H9 (cell line): ENCODE measurements around the gene VSIR. TPM values are rescaled to one million over a fixed set of nuclear protein-coding genes. Genes with fewer than 3 reads are reported as not detected.

ENCODE experiments used
- DNase-seq: peaks from one replicate; pipeline ENCODE4 v3.0.0-alpha.2; 2017
- H2AFZ ChIP-seq: one replicate; pipeline ENCODE4 v1.6.1; 2013; ENCODE audit warnings: mild to moderate bottlenecking, low read length, control low read depth, moderate library complexity
- H2AK5ac ChIP-seq: 2 replicates; pipeline ENCODE4 v1.6.1; 2013; ENCODE audit warnings: low read length, control low read depth, mixed read lengths; ENCODE audit not compliant: insufficient read length
- H2BK120ac ChIP-seq: one replicate; pipeline ENCODE4 v1.6.1; 2013; ENCODE audit warnings: low read depth, mild to moderate bottlenecking, low read length, control low read depth, inconsistent platforms; ENCODE audit not compliant: poor library complexity, severe bottlenecking
- H2BK12ac ChIP-seq: 2 replicates; pipeline ENCODE4 v1.6.1; 2013; ENCODE audit warnings: low read length, control low read depth, mixed read lengths, low read depth; ENCODE audit not compliant: insufficient read length
- H2BK15ac ChIP-seq: 2 replicates; pipeline ENCODE4 v1.6.1; 2013; ENCODE audit warnings: low read depth, low read length, control low read depth
- H2BK20ac ChIP-seq: one replicate; pipeline ENCODE4 v1.6.1; 2013; ENCODE audit warnings: low read depth, mild to moderate bottlenecking, low read length, control low read depth, inconsistent platforms; ENCODE audit not compliant: poor library complexity, severe bottlenecking
- H2BK5ac ChIP-seq: 2 replicates; pipeline ENCODE4 v1.6.1; 2013; ENCODE audit warnings: low read length, control low read depth, mixed read lengths; ENCODE audit not compliant: insufficient read length
- H3K14ac ChIP-seq: 2 replicates; pipeline ENCODE4 v1.6.1; 2013; ENCODE audit warnings: low read length, control low read depth; ENCODE audit not compliant: insufficient read depth
- H3K18ac ChIP-seq: 2 replicates; pipeline ENCODE4 v1.6.1; 2013; ENCODE audit warnings: low read depth, mild to moderate bottlenecking, mixed read lengths, low read length, control low read depth; ENCODE audit not compliant: insufficient read length
- H3K23ac ChIP-seq: 2 replicates; pipeline ENCODE4 v1.6.1; 2013; ENCODE audit warnings: low read length, control low read depth, mixed read lengths, low read depth; ENCODE audit not compliant: insufficient read length
- H3K23me2 ChIP-seq: 2 replicates; pipeline ENCODE4 v1.6.1; 2013; ENCODE audit warnings: low read depth, mild to moderate bottlenecking, mixed read lengths, low read length, control low read depth; ENCODE audit not compliant: insufficient read length, poor library complexity, severe bottlenecking
- H3K27ac ChIP-seq: 2 replicates; pipeline ENCODE4 v1.5.1; 2013; ENCODE audit warnings: low read length, control low read depth, mixed read lengths, low read depth; ENCODE audit not compliant: insufficient read length
- H3K27me3 ChIP-seq: 2 replicates; pipeline ENCODE4 v1.6.1; 2013; ENCODE audit warnings: low read length, control low read depth, inconsistent platforms; ENCODE audit not compliant: insufficient read depth
- H3K4ac ChIP-seq: 2 replicates; pipeline ENCODE4 v1.6.1; 2013; ENCODE audit warnings: low read depth, mild to moderate bottlenecking, control low read depth, inconsistent platforms, low read length, moderate library complexity
- H3K4me1 ChIP-seq: 2 replicates; pipeline ENCODE4 v1.6.1; 2013; ENCODE audit warnings: low read length, control low read depth, inconsistent platforms; ENCODE audit not compliant: insufficient read depth
- H3K4me2 ChIP-seq: 2 replicates; pipeline ENCODE4 v1.6.1; 2013; ENCODE audit warnings: low read length, control low read depth, mixed read lengths; ENCODE audit not compliant: insufficient read length, insufficient read depth
- H3K56ac ChIP-seq: 2 replicates; pipeline ENCODE4 v1.6.1; 2013; ENCODE audit warnings: low read depth, mild to moderate bottlenecking, mixed read lengths, low read length, control low read depth; ENCODE audit not compliant: insufficient read length
- H3K79me1 ChIP-seq: 2 replicates; pipeline ENCODE4 v1.6.1; 2013; ENCODE audit warnings: low read depth, mild to moderate bottlenecking, moderate library complexity, low read length, control low read depth, inconsistent platforms; ENCODE audit not compliant: insufficient read depth, poor library complexity, severe bottlenecking
- H3K79me2 ChIP-seq: 2 replicates; pipeline ENCODE4 v1.6.1; 2013; ENCODE audit warnings: low read length, control low read depth, inconsistent platforms; ENCODE audit not compliant: insufficient read depth
- H3K9ac ChIP-seq: 2 replicates; pipeline ENCODE4 v1.6.1; 2013; ENCODE audit warnings: low read length, control low read depth, mixed read lengths; ENCODE audit not compliant: insufficient read length; ENCODE audit errors: extremely low read depth
- H3K9me3 ChIP-seq: one replicate; pipeline ENCODE4 v1.6.1; 2013; ENCODE audit warnings: low read depth, low read length, inconsistent platforms; ENCODE audit not compliant: control insufficient read depth
- H3T11ph ChIP-seq: one replicate; pipeline ENCODE4 v1.6.1; 2013; ENCODE audit warnings: mild to moderate bottlenecking, low read length, control low read depth, inconsistent platforms
- H4K20me1 ChIP-seq: one replicate; pipeline ENCODE4 v1.6.1; 2013; ENCODE audit not compliant: control insufficient read depth, insufficient read length, insufficient read depth
- H4K5ac ChIP-seq: 2 replicates; pipeline ENCODE4 v1.6.1; 2013; ENCODE audit warnings: low read depth, mild to moderate bottlenecking, mixed read lengths, low read length, control low read depth; ENCODE audit not compliant: insufficient read length
- H4K8ac ChIP-seq: replicated peaks from 2 replicates; pipeline ENCODE4 v1.6.1; 2013; ENCODE audit warnings: low read length, control low read depth, mixed read lengths, low read depth; ENCODE audit not compliant: insufficient read length
- H4K91ac ChIP-seq: 2 replicates; pipeline ENCODE4 v1.6.1; 2013; ENCODE audit warnings: low read depth, mild to moderate bottlenecking, moderate library complexity, mixed read lengths, low read length, control low read depth; ENCODE audit not compliant: insufficient read length
- H3K27ac Mint-ChIP-seq, 3 experiments: 2 replicates in 2 of 3; 3 replicates in 1 of 3; pipeline ENCODE4 v1.8.0; 2020 to 2021; ENCODE audit warnings: mixed read lengths in 3 of 3, mild to moderate bottlenecking in 1 of 3, moderate library complexity in 1 of 3
- H3K27me3 Mint-ChIP-seq: 2 replicates; pipeline ENCODE4 v1.8.0; 2021; ENCODE audit warnings: low read depth, mild to moderate bottlenecking, moderate library complexity, mixed read lengths
- H3K36me3 Mint-ChIP-seq, 3 experiments: 2 replicates in 2 of 3; 3 replicates in 1 of 3; pipeline ENCODE4 v1.8.0; 2020 to 2021; ENCODE audit warnings: low read depth in 3 of 3, mixed read lengths in 3 of 3; ENCODE audit not compliant: insufficient read depth in 1 of 3
- H3K4me1 Mint-ChIP-seq, 2 experiments: 2 replicates each; pipeline ENCODE4 v1.8.0; 2020; ENCODE audit warnings: mixed read lengths in 2 of 2
- H3K4me3 Mint-ChIP-seq, 2 experiments: 2 replicates in 1 of 2; 3 replicates in 1 of 2; pipeline ENCODE4 v1.8.0; 2020 to 2021; ENCODE audit warnings: mild to moderate bottlenecking in 2 of 2, mixed read lengths in 2 of 2, moderate library complexity in 1 of 2
- H3K9me3 Mint-ChIP-seq, 2 experiments: 2 replicates in 1 of 2; 3 replicates in 1 of 2; pipeline ENCODE4 v1.8.0; 2020; ENCODE audit warnings: mild to moderate bottlenecking in 2 of 2, mixed read lengths in 2 of 2, moderate library complexity in 1 of 2
- WGBS: extraction: QIAGEN DNeasy Blood & Tissue Kit; methylation state at CpG from one replicate; pipeline ENCODE4 v1.1.7; 2013; ENCODE audit warnings: missing lambda C conversion rate, low lambda C conversion rate, mixed read lengths; ENCODE audit not compliant: insufficient read length; ENCODE audit errors: extremely low coverage; 5-methylcytosine and 5-hydroxymethylcytosine counted together
- total RNA-seq: library from RNA; stranded (reverse); gene quantifications from 2 replicates; pipeline ENCODE4 v1.2.1, GENCODE V29; 2021
- TF ChIP-seq, protein P1 (sequence below): fragments of 200-600 bp; sonication (generic); conservative IDR thresholded peaks from 3 replicates; pipeline ENCODE4 v1.8.0; 2021; ENCODE audit warnings: antibody characterized with exemption, mild to moderate bottlenecking

VSIR gene
- total RNA-seq, 1 experiment from 2014 or later: 0.11 TPM

DNA sequence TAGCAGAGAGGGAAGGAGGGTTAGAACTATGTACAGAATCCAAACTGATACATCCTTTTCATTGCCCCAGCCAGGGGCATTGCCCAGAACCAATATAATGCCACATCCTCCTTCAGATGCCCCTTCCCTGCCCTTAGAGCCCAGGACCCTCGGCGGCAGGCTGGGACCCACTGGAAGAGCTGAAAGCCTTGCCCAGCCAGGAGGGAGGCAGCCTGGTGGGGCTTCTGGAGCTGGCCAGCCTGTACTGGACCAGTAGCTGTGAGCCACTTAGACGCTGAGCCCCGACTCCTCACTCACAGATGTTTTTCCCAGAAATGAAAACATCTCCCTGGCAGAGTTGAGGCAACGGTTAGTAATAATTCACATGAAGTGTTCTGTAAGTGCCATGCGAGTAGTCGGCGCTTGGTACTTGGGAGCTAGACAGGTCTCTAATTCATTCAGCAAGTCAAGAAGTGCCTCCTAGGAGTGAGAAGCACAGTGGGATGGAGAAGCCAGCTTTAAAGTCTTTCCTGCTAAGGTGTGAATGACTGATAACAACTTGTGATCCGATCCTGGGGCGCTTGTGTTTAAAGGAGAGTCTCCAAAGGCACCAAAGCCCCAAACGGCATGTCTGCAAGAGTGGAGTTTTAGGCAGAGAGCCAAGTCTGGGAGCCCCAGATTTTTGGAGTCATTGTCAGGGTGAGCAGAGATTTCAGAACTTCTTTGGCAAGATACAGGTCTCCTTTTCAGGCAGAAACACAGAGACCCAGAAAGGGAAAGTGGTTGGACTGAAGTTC is 9.8 kb downstream of the VSIR start:
- Histone ChIP-seq H3K4me2 (no peak overlapping the region), H3K79me2 (no peaks in the 10 kb centered on the region), H2AK5ac (no peak overlapping the region), H3K27ac (no peak overlapping the region), H3K14ac (no peak overlapping the region; the same call in 1 of the 2 replicates), H3K23me2 (no peaks in the 10 kb centered on the region), H3K27me3 (no peaks in the 10 kb centered on the region), H3K18ac (no peak overlapping the region), H2BK5ac (no peak overlapping the region), H3K9me3 (no peaks in the 10 kb centered on the region), H4K8ac (no peak overlapping the region), H3K79me1 (no peaks in the 10 kb centered on the region), H3K23ac (no peak overlapping the region), H4K5ac (no peak overlapping the region), H4K20me1 (no peaks in the 10 kb centered on the region), H3K9ac (no peak overlapping the region), H3K56ac (no peak overlapping the region), H2AFZ (no peak overlapping the region), H2BK15ac (no peak overlapping the region), H3K4ac (no peak overlapping the region), H2BK12ac (no peak overlapping the region), H4K91ac (no peak overlapping the region), H2BK120ac (no peak overlapping the region), H3K4me1 (no peaks in the 10 kb centered on the region; the same call in 1 of the 2 replicates), H2BK20ac (no peak overlapping the region), H3T11ph (no peak overlapping the region)
- DNase-seq: no peak
- Mint-ChIP-seq H3K4me1 (peaks cover 0 to 2% of the 10 kb centered on the region in 2 experiments; a peak in 3 of 4 replicates), H3K27me3 (peaks cover 6% of the 10 kb centered on the region), H3K4me3 (no peak overlapping the region), H3K9me3 (no peaks in the 10 kb centered on the region; a peak in 1 of 5 replicates), H3K27ac (no peak overlapping the region), H3K36me3 (no peaks in the 10 kb centered on the region)
- TF ChIP-seq, protein P1, sequence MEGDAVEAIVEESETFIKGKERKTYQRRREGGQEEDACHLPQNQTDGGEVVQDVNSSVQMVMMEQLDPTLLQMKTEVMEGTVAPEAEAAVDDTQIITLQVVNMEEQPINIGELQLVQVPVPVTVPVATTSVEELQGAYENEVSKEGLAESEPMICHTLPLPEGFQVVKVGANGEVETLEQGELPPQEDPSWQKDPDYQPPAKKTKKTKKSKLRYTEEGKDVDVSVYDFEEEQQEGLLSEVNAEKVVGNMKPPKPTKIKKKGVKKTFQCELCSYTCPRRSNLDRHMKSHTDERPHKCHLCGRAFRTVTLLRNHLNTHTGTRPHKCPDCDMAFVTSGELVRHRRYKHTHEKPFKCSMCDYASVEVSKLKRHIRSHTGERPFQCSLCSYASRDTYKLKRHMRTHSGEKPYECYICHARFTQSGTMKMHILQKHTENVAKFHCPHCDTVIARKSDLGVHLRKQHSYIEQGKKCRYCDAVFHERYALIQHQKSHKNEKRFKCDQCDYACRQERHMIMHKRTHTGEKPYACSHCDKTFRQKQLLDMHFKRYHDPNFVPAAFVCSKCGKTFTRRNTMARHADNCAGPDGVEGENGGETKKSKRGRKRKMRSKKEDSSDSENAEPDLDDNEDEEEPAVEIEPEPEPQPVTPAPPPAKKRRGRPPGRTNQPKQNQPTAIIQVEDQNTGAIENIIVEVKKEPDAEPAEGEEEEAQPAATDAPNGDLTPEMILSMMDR: no peak
- WGBS: no CpG with 5 or more reads among the region's 11 CpGs
